SK-N-SH (cell line): ENCODE results near the gene ZNF592. TPM values are rescaled to one million over a fixed set of nuclear protein-coding genes. Genes with fewer than 3 reads are reported as not detected.

ENCODE experiments used
- CTCF ChIA-PET: fragments of 300-600, 350-600 bp; formaldehyde crosslinking; extraction: SDS; loops from one replicate; lab custom pipeline; 2021; lab: Yijun Ruan, JAX
- POLR2A ChIA-PET: fragments of 350-600 bp; sonication (Branson Sonifier 250); formaldehyde crosslinking; extraction: SDS; loops from one replicate; lab custom pipeline; 2020; ENCODE audit warnings: antibody characterized with exemption, inconsistent platforms; lab: Yijun Ruan, JAX
- DNase-seq: peaks from one replicate; pipeline ENCODE4 v3.0.0; 2012
- H2AFZ ChIP-seq: fragments of 200-600 bp; sonication (generic); 2 replicates; pipeline ENCODE4 v1.8.1; 2016; ENCODE audit warnings: antibody characterized with exemption, mild to moderate bottlenecking, low read depth
- H3F3A ChIP-seq: fragments of 200-600 bp; sonication (generic); replicated peaks from 2 replicates; pipeline ENCODE3; 2016; ENCODE audit warnings: antibody characterized with exemption, mild to moderate bottlenecking; ENCODE audit not compliant: insufficient read depth
- H3K27ac ChIP-seq, 2 experiments: fragments of 200-500 bp in 1 of 2; fragments of 200-600 bp in 1 of 2; sonication (Bioruptor generic) in 1 of 2; sonication (generic), shearing (Covaris generic) in 1 of 2; 2 replicates each; pipeline versions ENCODE4 v1.5.1 to v1.6.1; 2014 to 2016; ENCODE audit warnings: low read depth in 2 of 2, inconsistent platforms in 1 of 2, low read length in 1 of 2, mild to moderate bottlenecking in 1 of 2, mixed read lengths in 1 of 2
- H3K27me3 ChIP-seq: fragments of 200-600 bp; sonication (generic), shearing (Covaris generic); 2 replicates; pipeline ENCODE4 v1.6.1; 2016; ENCODE audit warnings: mixed run types; ENCODE audit not compliant: insufficient read depth
- H3K36me3 ChIP-seq, 2 experiments: fragments of 200-500 bp in 1 of 2; fragments of 200-600 bp in 1 of 2; sonication (Bioruptor generic) in 1 of 2; sonication (generic) in 1 of 2; replicated peaks in 1 of 2; 2 replicates each; pipeline versions ENCODE3 to v1.5.1; 2014 to 2016; ENCODE audit warnings: low read length in 1 of 2, mild to moderate bottlenecking in 1 of 2; ENCODE audit not compliant: insufficient read depth in 2 of 2, control insufficient read depth in 1 of 2
- H3K4me1 ChIP-seq, 2 experiments: fragments of 200-500 bp in 1 of 2; fragments of 200-600 bp in 1 of 2; sonication (Bioruptor generic) in 1 of 2; sonication (generic), shearing (Covaris generic) in 1 of 2; 2 replicates each; pipeline versions ENCODE4 v1.5.1 to v1.6.1; 2014 to 2016; ENCODE audit warnings: low read depth in 1 of 2, low read length in 1 of 2, mixed run types in 1 of 2; ENCODE audit not compliant: insufficient read depth in 2 of 2, control insufficient read depth in 1 of 2
- H3K4me2 ChIP-seq: fragments of 200-600 bp; sonication (generic), shearing (Covaris generic); 2 replicates; pipeline ENCODE4 v1.6.1; 2017; ENCODE audit warnings: mixed run types
- H3K4me3 ChIP-seq, 2 experiments: fragments of 200-500 bp in 1 of 2; fragments of 200-600 bp in 1 of 2; sonication (Bioruptor generic) in 1 of 2; sonication (generic), shearing (Covaris generic) in 1 of 2; 2 replicates each; pipeline versions ENCODE4 v1.5.1 to v1.8.1; 2014 to 2016; ENCODE audit warnings: low read depth in 2 of 2, inconsistent platforms in 1 of 2, low read length in 1 of 2, mild to moderate bottlenecking in 1 of 2, mixed read lengths in 1 of 2, moderate library complexity in 1 of 2
- H3K79me2 ChIP-seq: fragments of 200-600 bp; sonication (generic); 2 replicates; pipeline ENCODE4 v1.8.1; 2017; ENCODE audit warnings: mild to moderate bottlenecking; ENCODE audit not compliant: insufficient read depth
- H3K9ac ChIP-seq: fragments of 200-600 bp; sonication (generic); 2 replicates; pipeline ENCODE4 v1.6.1; 2017; ENCODE audit warnings: mixed run types
- H3K9me2 ChIP-seq: fragments of 200-600 bp; sonication (generic); 2 replicates; pipeline ENCODE4 v1.6.1; 2017; ENCODE audit warnings: mixed run types
- H3K9me3 ChIP-seq: fragments of 200-600 bp; sonication (generic); 2 replicates; pipeline ENCODE4 v1.6.1; 2017; ENCODE audit warnings: mixed run types, mild to moderate bottlenecking, moderate library complexity
- H4K20me1 ChIP-seq: fragments of 200-600 bp; sonication (generic); 2 replicates; pipeline ENCODE4 v1.6.1; 2017; ENCODE audit warnings: mild to moderate bottlenecking, mixed run types; ENCODE audit not compliant: insufficient read depth
- CHD2 ChIP-seq: fragments of 150-350 bp; IDR thresholded peaks from 2 replicates; pipeline ENCODE4 v1.6.1; 2018; ENCODE audit warnings: low read length; ENCODE audit not compliant: partially characterized antibody
- FOXJ3 ChIP-seq: sonication (generic); formaldehyde crosslinking; IDR thresholded peaks from 2 replicates; pipeline ENCODE4 v1.5.1; 2020; ENCODE audit warnings: mild to moderate bottlenecking, missing genetic modification reagents
- GATA2 ChIP-seq: sonication (generic); formaldehyde crosslinking; IDR thresholded peaks from 2 replicates; pipeline ENCODE4 v1.5.0; 2020; ENCODE audit warnings: mild to moderate bottlenecking, missing genetic modification reagents
- JUND ChIP-seq: IDR thresholded peaks from 2 replicates; pipeline ENCODE4 v1.4.0; 2012
- MEF2A ChIP-seq: IDR thresholded peaks from 2 replicates; pipeline ENCODE4 v1.4.0; 2012; ENCODE audit warnings: low read depth, borderline replicate concordance
- NFIC ChIP-seq: IDR thresholded peaks from 2 replicates; pipeline ENCODE4 v1.4.0; 2012; ENCODE audit warnings: borderline replicate concordance
- NRF1 ChIP-seq: IDR thresholded peaks from 2 replicates; pipeline ENCODE4 v1.6.1; 2012; ENCODE audit warnings: low read depth, mild to moderate bottlenecking, low read length
- RFX5 ChIP-seq: IDR thresholded peaks from 2 replicates; pipeline ENCODE4 v1.6.1; 2012; ENCODE audit warnings: mild to moderate bottlenecking, improper control_type of control experiment, low read length
- RXRA ChIP-seq: IDR thresholded peaks from 2 replicates; pipeline ENCODE4 v1.4.0; 2012; ENCODE audit warnings: low read depth, mild to moderate bottlenecking, borderline replicate concordance
- TCF12 ChIP-seq: IDR thresholded peaks from 2 replicates; pipeline ENCODE4 v1.4.0; 2012
- YY1 ChIP-seq: IDR thresholded peaks from 2 replicates; pipeline ENCODE4 v1.4.0; 2012; ENCODE audit warnings: low read depth, mild to moderate bottlenecking
- WGBS: methylation state at CpG from one replicate; pipeline ENCODE4 v1.1.6; 2017; ENCODE audit warnings: low lambda C conversion rate; 5-methylcytosine and 5-hydroxymethylcytosine counted together
- polyA plus RNA-seq, 3 experiments: library from polyadenylated mRNA; depleted of rRNA; stranded (reverse); fragments of >200 nt; gene quantifications; 2 replicates each; pipeline ENCODE4 v1.2.3, GENCODE V29; 2012
- TF ChIP-seq, protein P1 (sequence below): IDR thresholded peaks from 2 replicates; pipeline ENCODE4 v1.4.0; 2012; ENCODE audit warnings: low read depth
- TF ChIP-seq, protein P2 (sequence below): IDR thresholded peaks from 2 replicates; pipeline ENCODE4 v1.4.0; 2012; ENCODE audit warnings: low read depth, borderline replicate concordance
- TF ChIP-seq, protein P3 (sequence below): fragments of 150-350 bp; IDR thresholded peaks from 2 replicates; pipeline ENCODE4 v1.6.1; 2016; ENCODE audit warnings: mild to moderate bottlenecking, low read depth, low read length
- TF ChIP-seq, protein P4 (sequence below): fragments of 150-350 bp; IDR thresholded peaks from 2 replicates; pipeline ENCODE4 v1.6.1; 2017; ENCODE audit warnings: antibody characterized with exemption, low read length, low read depth, borderline replicate concordance
- TF ChIP-seq, protein P5 (sequence below): fragments of 200-600 bp; sonication (generic); IDR thresholded peaks from 2 replicates; pipeline ENCODE4 v1.6.1; 2017; ENCODE audit warnings: antibody characterized with exemption, mild to moderate bottlenecking, moderate library complexity
- TF ChIP-seq, protein P6 (sequence below): IDR thresholded peaks from 2 replicates; pipeline ENCODE4 v1.4.0; 2012; ENCODE audit warnings: low read depth, borderline replicate concordance

Gene ZNF592
- polyA plus RNA-seq, 1 of the 3 experiments (the other 2 are of a cell fraction): 8.0 TPM

DNA sequence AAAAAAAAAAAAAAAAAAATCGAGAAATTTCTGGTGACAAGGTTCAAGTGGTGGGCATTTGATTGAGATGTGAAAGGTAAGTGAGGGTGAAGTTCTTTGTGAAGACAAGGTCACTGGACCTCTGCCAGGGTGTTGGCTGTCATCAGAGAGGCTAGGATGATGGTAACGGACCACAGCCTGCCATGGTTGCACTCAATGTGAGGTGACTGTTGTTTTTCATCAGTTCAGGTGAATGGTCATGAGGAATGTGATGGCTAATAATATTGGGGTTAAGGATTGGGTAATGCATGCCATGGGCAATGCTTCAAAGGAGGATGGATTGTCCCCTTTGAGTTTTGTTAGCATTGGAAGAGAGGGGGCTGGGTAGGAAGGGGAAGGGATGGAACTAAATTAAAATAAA, 64.5 kb downstream of the ZNF592 start:
- H2AFZ ChIP-seq: no peak overlapping the region
- no peaks in the 10 kb centered on the region for H4K20me1 ChIP-seq
- no peaks in the 10 kb centered on the region for H3K79me2 ChIP-seq
- H3K4me1 ChIP-seq: peaks cover 0 to 4% of the 10 kb centered on the region in 2 experiments; a peak in 1 of 4 replicates
- 88% methylated on average over 2 of the region's 2 CpGs for WGBS
- no peak overlapping the region for H3K27ac ChIP-seq
- peaks cover 0 to 5% of the 10 kb centered on the region in 2 experiments for H3K36me3 ChIP-seq
- H3K9ac ChIP-seq: no peak overlapping the region
- DNase-seq: no peak
- no peaks in the 10 kb centered on the region for H3F3A ChIP-seq
- no peaks in the 10 kb centered on the region for H3K9me3 ChIP-seq
- H3K27me3 ChIP-seq: no peaks in the 10 kb centered on the region
- ChIA-PET CTCF (no interaction called here), POLR2A (no interaction called here)
- H3K4me3 ChIP-seq: no peak overlapping the region
- H3K9me2 ChIP-seq: no peaks in the 10 kb centered on the region
- no peak overlapping the region for H3K4me2 ChIP-seq
- TF ChIP-seq YY1 (no peak), FOXJ3 (no peak), TCF12 (no peak), RFX5 (no peak)
- TF ChIP-seq, protein P1, sequence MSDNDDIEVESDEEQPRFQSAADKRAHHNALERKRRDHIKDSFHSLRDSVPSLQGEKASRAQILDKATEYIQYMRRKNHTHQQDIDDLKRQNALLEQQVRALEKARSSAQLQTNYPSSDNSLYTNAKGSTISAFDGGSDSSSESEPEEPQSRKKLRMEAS: no peak
- TF ChIP-seq, protein P2, sequence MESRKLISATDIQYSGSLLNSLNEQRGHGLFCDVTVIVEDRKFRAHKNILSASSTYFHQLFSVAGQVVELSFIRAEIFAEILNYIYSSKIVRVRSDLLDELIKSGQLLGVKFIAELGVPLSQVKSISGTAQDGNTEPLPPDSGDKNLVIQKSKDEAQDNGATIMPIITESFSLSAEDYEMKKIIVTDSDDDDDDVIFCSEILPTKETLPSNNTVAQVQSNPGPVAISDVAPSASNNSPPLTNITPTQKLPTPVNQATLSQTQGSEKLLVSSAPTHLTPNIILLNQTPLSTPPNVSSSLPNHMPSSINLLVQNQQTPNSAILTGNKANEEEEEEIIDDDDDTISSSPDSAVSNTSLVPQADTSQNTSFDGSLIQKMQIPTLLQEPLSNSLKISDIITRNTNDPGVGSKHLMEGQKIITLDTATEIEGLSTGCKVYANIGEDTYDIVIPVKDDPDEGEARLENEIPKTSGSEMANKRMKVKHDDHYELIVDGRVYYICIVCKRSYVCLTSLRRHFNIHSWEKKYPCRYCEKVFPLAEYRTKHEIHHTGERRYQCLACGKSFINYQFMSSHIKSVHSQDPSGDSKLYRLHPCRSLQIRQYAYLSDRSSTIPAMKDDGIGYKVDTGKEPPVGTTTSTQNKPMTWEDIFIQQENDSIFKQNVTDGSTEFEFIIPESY: no peak
- TF ChIP-seq, all 33 proteins: peak for 0

DNA sequence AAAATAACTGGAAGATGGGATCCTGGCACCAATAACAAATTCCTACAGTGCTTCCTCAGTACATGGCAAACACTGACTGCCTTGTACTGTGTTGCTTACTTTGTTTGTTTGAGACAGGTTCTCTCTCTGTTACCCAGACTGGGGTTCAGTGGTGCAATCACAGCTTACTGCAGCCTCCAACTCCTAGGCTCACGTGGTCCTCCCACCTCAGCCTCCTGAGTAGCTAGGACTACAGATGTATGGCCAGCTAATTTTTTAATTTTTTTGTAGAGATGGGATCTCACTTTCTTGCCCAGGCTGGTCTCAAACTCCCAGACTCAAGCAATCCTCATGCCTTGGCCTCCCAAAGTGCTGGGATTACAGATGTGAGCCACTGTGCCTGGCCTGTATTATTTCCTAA, 65.0 kb downstream of the ZNF592 start:
- Histone ChIP-seq H3F3A (no peaks in the 10 kb centered on the region), H2AFZ (no peak overlapping the region), H4K20me1 (no peaks in the 10 kb centered on the region), H3K9ac (no peak overlapping the region), H3K79me2 (no peaks in the 10 kb centered on the region), H3K36me3 (peaks cover 0 to 5% of the 10 kb centered on the region in 2 experiments), H3K9me3 (no peaks in the 10 kb centered on the region), H3K4me1 (peaks cover 4 to 10% of the 10 kb centered on the region in 2 experiments; a peak in 1 of 4 replicates), H3K9me2 (no peaks in the 10 kb centered on the region), H3K27ac (no peak overlapping the region), H3K4me2 (no peak overlapping the region), H3K4me3 (no peak overlapping the region), H3K27me3 (no peaks in the 10 kb centered on the region)
- DNase-seq: no peak
- ChIA-PET CTCF (interaction anchor here (0.6 kb wide), 1 partner anchor 283 kb away, joined by 3 read pairs; no protein-coding TSS in a partner anchor), POLR2A (no interaction called here)
- WGBS: 87% methylated on average over 1 of the region's 1 CpG
- TF ChIP-seq GATA2 (CRISPR knock-in tag) (no peak), TCF12 (no peak), NRF1 (no peak), RXRA (no peak), FOXJ3 (no peak), NFIC (no peak), YY1 (no peak), CHD2 (no peak), MEF2A (no peak), JUND (no peak)
- TF ChIP-seq, protein P1: no peak
- TF ChIP-seq, protein P2: no peak
- TF ChIP-seq, protein P3, sequence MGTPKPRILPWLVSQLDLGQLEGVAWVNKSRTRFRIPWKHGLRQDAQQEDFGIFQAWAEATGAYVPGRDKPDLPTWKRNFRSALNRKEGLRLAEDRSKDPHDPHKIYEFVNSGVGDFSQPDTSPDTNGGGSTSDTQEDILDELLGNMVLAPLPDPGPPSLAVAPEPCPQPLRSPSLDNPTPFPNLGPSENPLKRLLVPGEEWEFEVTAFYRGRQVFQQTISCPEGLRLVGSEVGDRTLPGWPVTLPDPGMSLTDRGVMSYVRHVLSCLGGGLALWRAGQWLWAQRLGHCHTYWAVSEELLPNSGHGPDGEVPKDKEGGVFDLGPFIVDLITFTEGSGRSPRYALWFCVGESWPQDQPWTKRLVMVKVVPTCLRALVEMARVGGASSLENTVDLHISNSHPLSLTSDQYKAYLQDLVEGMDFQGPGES: no peak
- TF ChIP-seq, protein P4, sequence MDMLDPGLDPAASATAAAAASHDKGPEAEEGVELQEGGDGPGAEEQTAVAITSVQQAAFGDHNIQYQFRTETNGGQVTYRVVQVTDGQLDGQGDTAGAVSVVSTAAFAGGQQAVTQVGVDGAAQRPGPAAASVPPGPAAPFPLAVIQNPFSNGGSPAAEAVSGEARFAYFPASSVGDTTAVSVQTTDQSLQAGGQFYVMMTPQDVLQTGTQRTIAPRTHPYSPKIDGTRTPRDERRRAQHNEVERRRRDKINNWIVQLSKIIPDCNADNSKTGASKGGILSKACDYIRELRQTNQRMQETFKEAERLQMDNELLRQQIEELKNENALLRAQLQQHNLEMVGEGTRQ: no peak
- TF ChIP-seq, protein P5, sequence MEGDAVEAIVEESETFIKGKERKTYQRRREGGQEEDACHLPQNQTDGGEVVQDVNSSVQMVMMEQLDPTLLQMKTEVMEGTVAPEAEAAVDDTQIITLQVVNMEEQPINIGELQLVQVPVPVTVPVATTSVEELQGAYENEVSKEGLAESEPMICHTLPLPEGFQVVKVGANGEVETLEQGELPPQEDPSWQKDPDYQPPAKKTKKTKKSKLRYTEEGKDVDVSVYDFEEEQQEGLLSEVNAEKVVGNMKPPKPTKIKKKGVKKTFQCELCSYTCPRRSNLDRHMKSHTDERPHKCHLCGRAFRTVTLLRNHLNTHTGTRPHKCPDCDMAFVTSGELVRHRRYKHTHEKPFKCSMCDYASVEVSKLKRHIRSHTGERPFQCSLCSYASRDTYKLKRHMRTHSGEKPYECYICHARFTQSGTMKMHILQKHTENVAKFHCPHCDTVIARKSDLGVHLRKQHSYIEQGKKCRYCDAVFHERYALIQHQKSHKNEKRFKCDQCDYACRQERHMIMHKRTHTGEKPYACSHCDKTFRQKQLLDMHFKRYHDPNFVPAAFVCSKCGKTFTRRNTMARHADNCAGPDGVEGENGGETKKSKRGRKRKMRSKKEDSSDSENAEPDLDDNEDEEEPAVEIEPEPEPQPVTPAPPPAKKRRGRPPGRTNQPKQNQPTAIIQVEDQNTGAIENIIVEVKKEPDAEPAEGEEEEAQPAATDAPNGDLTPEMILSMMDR: no peak
- TF ChIP-seq, protein P6, sequence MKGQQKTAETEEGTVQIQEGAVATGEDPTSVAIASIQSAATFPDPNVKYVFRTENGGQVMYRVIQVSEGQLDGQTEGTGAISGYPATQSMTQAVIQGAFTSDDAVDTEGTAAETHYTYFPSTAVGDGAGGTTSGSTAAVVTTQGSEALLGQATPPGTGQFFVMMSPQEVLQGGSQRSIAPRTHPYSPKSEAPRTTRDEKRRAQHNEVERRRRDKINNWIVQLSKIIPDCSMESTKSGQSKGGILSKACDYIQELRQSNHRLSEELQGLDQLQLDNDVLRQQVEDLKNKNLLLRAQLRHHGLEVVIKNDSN: no peak
